HG02981 (cell line): ENCODE data around the gene TMEM170A.

ENCODE experiments used
- ATAC-seq: cut with Tn5 transposase; IDR thresholded peaks from one replicate; pipeline ENCODE4 v1.9.1; 2021; ENCODE audit warnings: mild to moderate bottlenecking, moderate library complexity; ENCODE audit not compliant: unreplicated experiment

The TMEM170A gene

DNA sequence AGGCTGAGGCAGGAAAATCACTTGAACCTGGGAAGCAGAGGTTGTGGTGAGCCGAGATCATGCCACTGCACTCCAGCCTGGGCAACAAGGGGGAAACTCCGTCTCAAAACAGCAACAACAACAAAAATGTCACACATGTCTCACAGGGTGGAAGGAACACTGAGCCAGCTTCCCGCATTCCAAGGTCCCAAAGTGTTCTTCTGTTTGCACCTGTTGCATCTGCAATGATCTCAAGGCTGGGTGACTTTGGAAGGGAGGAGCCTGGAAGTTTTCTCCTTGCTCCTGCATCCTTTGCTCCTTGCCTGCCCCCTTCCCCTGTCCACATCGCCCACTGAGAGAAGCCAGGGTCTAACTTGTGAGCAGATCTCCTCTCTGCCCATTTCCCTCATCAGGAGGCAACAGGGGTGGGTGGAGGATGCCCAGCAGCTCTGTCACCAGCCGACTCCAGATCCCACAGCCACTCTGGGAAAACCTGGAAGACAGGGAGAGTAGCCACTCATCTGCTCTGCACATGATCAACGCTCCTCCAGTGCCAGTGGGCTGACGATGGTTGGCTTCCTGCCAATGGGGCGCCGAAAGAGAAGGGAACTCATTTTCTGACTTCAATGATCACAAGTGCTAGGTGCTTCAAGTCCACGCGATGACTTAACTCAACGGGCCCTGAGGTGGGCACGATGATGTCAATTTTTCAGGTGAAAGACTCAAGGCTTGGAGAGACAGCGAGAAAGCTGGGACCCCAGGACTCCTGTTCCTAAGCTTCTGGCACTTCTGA is 18.1 kb upstream of the TMEM170A start:
- no peak for ATAC-seq

DNA sequence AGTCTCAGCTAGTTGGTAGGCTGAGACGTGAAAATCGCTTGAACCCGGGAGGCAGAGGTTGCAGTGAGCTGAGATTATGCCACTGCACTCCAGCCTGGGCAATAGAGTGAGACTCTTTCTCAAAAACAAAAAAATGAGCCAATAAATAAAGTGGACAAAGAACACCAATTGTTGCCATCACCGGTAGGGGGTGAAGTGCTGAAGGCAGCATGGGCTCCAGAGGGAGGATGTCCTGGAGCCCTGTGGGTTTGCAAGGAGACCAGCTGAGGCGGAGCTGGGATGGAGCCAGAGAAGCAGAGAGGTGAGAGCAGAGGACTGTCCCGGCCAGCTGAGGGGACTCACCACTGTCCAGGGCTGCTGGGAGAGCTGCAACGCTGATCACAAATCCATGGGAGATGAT is 17.0 kb upstream of the TMEM170A start:
- no peak for ATAC-seq

DNA sequence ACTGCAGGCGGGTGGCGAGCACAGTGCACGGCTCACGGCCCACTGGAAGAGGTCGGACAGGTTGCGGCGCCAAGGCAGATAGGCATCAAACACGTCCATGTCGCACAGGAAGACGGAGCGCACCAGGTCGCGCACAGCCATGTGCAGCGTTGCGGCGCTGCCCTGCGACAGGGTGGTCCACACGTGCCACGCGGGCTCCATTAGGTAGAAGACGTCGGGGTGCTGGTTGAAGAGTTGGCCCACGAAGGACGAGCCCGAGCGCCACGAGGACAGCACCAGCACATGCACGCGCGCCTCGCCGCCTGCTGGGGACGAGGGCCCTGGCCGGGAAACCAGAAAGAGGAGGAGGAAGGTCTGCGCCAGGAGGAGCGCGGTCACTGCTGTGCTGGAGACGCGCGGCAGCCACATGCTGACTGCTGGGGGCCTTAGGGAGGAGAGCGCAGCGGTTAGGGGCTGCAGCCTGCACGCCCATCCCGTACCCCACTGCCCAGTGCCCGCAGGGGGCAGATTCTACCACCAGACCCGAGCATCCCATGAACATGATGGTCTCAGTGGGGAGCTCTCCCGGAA is 15.0 kb upstream of the TMEM170A start:
- no peak for ATAC-seq

DNA sequence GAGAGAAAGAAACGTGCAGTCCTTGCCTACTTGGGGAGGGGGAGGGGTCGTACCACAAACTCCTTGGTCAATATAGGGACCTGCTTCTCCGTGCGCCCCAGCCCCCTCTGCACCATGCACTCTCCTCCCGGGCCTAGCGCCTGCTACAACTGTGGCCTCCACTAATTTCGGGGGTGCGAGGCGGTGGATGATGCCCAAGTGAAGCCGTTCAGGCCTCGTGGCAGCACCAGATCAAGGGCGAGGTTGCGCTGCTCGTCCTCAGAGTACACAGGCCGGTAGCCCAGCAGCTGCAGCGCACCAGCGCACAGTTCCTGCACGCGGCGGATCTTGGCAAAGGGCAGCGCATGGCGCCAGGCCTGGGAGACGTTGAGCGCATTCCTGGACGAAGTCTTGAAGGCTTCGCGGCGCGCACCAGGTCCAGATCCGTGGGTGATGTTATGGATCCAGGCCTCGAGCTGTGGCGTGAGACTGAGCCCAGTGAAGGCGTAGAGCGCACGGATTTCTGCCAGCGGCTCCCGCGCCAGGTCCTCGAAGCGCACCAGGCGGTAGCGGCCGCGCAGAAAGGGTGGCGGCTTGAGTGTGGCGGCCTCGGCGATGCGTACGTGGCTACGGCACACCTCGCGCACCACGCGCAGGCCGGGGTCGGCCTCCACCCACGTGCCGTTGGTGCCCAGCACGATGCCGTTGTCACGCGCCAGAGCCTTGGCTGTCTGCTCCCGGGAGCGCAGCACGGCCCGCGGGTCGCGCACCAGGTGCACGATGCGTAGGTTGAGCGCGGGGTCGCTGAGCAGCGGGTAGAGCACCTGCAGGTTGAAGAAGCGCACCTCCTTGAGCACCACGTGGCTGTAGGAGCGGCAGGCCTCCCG is 14.2 kb upstream of the TMEM170A start:
- ATAC-seq = no peak

DNA sequence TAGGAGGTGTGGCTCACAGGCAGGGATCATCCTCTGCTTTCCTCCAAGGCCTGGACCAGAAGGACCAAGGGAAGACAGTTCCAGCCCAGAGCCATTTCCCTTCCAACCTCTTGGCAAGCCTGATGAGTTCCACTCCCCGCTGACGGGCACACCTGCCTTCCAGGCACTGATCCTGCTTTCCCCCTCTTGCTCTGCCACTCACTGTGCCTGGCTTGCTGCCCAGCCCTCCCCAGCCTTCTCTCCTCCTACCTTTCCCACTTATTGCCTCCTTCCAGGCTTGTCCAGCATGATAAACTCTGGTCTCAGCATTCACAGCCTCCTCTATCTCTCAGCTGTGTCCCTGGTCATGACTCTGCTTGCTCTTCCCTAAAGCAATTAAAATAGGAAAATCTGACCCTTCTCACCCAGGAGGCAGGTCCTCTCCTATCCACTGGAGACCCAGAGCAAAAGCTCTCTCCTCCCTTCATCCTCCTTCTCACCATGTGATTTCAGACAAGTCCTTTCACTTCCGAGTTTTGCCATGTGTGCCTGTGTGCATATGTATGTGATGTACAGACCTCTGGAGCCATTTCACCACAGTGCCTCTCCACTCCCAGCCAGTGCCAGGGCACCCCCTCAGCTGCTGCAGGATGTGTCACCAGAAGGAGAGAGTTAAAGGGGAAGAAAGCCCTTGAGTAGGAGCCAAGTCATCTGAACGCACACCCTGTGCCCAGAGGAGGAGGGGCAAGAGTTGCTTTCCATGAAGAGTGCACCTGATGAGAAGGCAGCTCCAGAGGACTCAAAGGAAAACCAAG is 13.4 kb upstream of the TMEM170A start:
- ATAC-seq = no peak

DNA sequence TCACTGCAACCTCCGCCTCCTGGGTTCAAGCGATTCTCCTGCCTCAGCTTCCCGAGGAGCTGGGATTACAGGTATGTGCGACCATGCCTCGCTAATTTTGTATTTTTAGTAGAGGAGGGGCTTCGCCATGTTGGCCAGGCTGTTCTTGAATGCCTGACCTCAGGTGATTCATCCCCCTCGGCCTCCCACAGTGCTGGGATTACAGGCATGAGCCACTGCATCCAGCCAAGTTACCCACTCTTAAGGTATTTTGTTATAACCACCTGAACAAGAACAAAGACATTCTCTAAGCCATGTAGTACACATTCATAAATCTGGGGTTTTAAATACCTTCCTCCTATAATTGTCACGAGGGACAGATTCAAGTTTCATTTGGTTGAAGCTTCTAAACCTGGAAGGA is 12.3 kb upstream of the TMEM170A start:
- ATAC-seq = no peak

DNA sequence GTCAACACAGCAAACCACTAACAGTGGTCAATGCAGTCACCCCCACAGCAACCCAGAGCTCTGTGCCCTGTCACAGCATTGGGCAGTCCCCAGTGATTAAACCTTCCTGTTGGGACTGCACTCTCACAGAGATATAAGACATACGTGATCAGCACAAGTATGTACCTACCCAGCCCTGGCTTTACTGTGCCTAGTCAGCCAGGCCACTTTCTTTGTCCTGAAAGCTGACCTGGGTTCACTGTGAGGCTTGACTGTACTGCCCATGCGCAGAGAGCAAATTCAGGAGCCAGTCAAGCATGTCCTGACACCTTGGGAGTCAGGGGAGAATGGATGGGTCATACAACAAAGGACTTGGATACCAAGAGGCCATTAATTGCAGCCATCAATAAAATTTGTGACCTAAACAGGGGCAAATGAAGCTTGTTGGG is 10.9 kb upstream of the TMEM170A start:
- no peak for ATAC-seq

DNA sequence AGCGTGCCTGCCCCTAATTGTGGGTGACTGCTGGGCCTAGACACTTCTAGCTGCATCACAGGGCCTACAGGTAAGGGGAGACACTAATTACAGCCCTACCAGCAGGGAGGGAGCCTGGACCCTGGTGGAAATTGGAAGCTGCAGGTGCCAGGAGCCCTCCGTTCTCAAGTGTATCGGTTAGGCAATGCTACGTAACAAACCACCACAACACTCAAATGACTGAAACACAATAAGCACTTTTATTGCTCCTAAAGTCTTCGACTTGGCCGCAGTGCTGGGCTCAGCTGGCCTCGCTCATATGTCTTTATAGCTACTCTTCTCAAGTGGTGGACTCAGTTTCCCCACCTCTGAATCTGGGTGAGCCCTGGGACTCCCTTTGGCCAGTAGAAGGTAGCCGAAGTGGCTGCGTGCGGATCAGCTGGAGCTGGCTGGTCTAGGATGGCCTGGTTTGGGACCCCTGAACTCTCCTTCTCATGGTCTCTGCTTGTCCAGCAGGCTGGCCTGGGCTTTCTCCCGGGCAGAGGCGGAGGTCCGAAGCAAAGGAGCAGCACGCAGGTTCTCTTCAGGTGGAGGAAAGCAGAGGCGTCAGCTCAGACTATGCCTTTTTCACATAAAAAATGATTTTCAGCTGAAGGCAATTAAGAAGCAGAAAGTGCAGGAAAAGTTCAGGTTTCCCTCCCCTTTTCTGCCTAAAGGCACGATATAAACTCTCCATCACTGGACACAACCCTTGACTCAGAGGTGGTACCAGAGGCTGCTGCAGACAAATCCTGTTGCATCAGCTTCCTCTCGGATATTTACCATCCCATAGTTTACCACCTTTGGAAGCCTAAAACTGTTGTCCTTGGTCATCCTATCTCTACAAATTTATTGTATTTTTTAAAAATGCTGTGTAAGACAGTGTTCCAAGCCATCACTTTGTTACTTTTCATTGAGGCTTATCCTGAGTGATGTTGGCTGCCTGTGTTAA is 8.7 kb upstream of the TMEM170A start:
- ATAC-seq = no peak

DNA sequence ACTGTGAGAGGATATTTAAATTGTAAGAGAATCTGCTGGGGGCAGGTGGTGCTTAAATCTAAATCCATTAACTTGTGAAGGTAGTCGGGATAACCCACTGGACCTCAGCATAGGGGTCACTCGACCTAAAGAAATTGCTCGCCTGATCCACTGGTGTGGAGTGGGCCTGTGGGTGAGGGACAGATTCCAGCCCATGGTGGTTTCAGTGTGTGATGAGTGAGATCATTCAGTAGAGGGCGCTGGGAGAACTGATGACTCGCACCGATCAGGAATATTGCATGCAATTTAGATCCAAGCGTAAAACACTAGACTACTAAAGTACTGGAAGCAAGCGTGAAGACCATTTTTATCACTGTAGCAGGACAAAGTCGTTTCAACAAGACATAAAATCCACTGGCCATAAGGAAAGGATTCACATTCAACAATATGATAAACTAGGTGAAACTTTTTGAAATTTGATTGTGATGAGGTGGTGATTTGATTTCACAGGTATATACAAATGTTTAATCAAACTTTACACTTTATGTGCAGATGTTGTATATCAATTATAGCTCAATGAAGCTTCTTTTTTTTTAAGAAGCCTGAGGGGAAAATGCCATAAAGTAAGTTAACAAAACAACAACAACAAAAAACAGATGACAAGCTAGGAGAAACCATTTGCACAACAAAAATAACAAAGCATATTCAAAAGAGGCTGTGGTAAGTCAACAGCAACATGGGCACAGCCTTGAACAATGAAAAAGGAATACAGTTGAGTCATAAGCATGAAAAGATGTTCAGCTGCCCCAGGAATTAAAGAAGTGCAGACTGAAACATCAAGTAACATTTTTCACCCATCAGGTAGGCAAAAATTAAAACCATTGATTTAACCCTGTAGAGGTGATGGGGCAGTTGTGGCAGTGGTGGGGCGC is 7.5 kb upstream of the TMEM170A start:
- peak; percentile 61 for ATAC-seq

DNA sequence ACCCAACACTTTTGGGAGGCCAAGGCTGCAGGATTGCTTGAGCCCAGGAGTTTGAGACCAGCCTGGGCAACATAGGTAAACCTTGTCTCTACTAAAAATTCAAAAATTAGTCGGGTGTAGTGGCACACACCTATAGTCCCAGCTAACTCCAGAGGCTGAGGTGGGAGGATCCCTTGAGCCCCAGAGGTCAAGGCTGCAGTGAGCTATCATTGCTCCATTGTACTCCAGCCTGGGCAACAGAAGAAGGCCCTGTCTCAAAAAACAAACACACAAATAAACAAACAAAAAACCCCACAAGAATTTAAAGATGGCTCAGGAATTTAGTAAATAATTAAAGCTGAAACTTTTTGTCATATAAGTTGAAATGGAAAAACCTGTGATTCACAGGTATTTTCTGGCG is 2.3 kb upstream of the TMEM170A start:
- no peak for ATAC-seq

DNA sequence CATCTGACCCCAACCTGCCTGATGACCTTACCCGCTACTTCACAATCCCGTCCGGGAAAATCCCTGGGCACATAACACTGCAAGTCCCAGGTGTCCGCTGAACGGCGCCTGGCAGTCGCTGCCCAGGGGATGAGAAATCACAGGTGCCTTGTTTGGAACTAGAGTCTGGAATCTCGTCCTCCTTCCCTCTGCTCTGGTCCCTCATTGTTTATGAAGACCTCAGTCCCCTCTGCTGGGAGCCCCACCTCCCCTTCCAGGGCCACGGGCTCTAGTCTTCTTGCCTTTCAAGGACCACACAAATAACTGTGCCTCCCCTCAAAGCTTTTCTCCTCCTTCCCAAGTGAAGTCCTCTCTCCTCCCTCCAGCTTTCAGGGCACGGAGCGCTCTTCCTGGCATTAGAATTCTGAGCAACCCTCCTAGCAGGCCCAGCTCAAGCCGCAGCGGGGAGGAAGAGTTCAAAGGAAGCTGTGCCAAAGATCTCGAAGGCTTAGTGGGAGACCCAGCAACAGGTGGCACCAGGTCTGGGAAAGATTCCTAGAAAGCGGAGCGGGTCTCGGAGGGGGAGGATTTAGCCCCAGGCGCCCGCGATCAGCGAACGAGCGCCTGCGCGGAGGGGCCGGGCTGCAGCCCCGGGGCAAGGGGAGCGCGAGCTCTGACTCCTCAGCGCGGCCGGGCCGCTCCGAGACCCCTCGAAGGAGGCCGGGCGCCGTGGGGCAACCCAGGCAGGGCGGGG is 934 bp downstream of the TMEM170A start:
- ATAC-seq = peak; percentile 5

DNA sequence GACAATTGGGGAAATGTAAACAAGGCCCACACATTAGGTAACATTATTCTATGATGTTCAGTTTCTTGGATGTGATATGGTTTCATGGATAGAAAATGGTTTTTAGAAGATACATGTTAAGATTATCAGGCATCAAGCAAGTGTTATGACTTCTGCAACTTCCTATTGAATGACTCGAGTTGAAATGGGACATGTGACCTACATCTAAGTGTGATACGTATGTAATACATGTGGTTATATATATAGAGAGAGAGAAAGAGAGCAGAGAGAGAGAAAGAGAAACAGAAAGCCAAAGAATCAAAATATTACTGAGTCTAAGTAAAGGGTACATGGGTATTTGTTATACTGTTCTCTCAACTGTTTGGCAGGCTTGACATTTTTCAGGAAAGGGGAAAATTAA is 1.7 kb downstream of the TMEM170A start:
- peak; percentile 33 for ATAC-seq

DNA sequence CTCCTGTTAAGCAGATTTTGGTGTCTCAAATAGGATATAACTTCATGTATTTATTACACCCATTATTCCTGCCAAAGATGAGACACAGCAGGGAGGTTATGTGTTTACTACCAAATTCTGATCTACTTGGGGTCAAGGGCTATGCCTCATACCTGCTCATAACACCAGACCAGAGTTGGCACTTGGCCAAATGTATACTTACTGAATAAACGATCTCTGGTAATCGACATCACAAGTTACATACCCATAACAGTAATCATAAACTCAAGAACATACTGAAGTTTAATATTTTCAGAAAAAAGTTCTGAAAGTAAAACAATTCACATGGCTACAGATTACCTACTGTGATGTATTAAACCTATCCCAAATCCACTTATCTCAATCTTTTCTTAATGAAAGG is 2.9 kb downstream of the TMEM170A start:
- ATAC-seq = no peak

DNA sequence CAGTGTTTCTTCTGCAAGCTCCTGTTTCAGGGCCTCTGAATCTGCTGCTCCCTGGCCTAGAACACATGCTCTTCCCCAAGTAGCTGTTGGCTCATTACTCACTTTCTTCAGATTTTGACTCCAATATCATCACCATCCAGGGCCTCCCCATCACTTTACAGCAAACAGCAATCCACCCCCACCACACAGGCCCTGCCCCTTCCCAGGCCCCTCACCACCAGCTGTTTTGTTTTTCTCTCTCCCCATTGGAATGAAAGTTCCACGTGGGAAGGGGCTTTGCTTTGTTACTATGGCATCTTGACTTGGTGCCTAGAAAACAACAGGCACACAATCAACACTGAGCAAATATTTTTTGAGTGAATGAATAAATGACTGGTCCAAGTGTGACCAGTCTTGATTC is 4.0 kb downstream of the TMEM170A start:
- ATAC-seq = no peak

DNA sequence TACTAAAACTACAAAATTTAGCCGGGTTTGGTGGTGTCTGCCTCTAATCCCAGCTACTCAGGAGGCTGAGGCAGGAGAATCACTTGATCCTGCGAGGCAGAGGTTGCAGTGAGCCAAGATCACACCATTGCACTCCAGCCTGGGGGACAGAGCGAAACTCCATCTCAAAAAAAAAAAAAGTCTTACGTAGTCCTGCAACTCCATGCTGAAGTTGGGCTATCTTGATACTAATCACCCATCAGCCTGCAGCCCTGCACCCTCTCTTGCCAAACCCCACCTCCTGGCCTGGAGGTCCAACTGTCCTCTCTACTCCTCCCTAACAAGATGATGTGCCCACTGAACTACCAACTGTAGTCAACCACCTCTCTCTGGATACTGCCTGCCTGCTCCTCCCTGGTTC is 4.8 kb downstream of the TMEM170A start:
- no peak for ATAC-seq

DNA sequence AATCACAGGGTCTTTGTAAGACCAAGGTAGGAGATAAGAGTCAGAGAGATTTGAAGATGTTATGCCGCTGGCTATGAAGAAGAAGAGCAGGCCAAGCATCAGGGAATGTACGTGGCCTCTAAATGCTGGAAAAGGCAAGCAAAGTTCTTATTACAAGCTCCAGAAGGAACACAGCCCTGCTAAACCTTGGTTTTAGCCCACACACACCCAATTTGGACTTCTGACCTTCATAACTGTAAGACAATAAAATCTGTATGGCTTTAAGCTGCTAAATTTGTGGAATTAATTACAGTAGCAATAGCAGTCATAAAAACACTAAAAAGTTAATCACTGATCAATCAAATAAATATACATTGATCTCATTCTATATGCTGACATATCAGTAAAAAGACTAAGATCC is 6.0 kb downstream of the TMEM170A start:
- no peak for ATAC-seq

DNA sequence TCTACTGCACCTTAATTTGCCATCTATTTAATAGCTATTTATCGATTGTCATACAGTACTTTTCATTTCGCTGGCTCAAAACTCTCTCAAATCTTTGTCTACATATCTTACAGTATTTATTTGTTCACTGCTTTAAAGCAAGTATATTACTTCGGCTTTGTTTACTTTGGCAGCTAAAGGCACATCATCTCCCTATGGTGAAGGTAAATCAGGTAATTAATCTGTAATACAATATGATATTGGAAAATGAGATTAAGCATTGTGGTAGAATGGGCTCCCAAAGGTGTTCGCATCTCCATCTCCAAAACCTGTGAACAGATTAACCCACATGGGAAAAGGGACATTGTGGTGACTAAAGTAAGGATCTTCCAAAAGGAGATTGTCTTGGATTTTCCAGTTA is 6.5 kb downstream of the TMEM170A start:
- ATAC-seq = no peak

DNA sequence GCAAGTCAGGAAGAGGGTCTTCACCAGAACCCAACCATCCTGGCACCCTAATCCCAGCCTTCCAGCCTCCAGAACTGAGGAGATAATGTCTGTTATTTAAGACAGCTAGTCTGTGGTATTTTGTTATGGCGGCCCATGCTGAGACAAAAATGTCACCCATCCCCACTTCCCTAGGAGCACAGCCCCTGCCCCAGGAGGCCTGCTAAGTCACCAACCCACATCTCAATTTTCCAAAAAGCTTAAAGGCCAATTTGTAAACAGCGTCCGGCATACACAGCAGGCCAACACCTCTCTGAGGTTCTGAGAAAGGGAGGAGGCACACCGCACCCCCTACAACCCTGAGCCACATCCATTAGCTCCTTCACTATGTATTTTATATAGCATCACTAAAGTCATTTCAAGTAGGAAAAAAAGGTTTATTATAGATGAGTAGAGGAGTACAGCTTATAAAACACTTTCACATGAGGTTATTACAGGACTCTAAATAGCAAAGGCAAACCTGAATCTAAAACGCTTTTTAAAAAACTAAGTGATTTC is 6.9 kb downstream of the TMEM170A start:
- ATAC-seq = no peak
